ENCODE results near the gene CHRNA7.

DNA sequence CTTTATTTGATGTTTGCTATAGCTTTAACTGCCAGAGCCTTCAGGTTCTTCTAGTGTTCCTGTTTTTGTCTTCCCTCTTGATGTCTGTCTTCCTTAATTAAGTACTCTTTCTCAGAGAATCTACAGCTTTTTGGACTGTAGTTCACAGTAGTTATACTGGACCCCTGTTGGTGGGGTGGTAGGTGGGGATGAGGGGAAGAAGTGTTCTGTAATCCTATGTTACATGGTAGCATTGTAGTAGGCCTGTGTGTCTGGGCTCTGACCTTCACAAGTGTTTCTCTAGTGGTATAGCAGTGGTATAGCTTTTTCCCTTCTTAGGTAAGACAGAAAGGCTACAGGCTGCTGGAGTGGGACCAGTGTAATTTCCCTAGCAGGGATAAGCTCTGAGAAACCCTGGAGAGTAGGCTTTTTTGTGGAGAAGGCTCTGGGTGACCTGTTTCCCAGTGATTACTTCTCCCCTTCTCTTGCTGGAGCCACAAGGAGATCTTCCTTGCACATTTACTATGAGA, 59.6 kb downstream of the CHRNA7 start:
- TF ChIP-seq, protein P1, sequence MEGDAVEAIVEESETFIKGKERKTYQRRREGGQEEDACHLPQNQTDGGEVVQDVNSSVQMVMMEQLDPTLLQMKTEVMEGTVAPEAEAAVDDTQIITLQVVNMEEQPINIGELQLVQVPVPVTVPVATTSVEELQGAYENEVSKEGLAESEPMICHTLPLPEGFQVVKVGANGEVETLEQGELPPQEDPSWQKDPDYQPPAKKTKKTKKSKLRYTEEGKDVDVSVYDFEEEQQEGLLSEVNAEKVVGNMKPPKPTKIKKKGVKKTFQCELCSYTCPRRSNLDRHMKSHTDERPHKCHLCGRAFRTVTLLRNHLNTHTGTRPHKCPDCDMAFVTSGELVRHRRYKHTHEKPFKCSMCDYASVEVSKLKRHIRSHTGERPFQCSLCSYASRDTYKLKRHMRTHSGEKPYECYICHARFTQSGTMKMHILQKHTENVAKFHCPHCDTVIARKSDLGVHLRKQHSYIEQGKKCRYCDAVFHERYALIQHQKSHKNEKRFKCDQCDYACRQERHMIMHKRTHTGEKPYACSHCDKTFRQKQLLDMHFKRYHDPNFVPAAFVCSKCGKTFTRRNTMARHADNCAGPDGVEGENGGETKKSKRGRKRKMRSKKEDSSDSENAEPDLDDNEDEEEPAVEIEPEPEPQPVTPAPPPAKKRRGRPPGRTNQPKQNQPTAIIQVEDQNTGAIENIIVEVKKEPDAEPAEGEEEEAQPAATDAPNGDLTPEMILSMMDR (conservative IDR thresholded peaks at IDR 0.05; ENCODE audit: low read length), result no peak
- TF ChIP-seq EZH2phosphoT487 (IDR thresholded peaks at IDR 0.05; ENCODE audit: borderline replicate concordance), result no peak
